DOHH2 (cell line): ENCODE measurements around the gene EPHB2.

Source experiments
- H3F3A ChIP-seq: fragments of 200-600 bp; sonication (generic), shearing (Covaris generic); 2 replicates; pipeline ENCODE4 v1.6.0; 2016; ENCODE audit warnings: antibody characterized with exemption, mild to moderate bottlenecking; ENCODE audit not compliant: control insufficient read depth, insufficient read depth
- H3K27ac ChIP-seq: fragments of 200-600 bp; sonication (generic); 2 replicates; pipeline ENCODE4 v1.5.1; 2014; ENCODE audit warnings: low read depth, mild to moderate bottlenecking, low read length, moderate library complexity
- H3K27me3 ChIP-seq: fragments of 200-600 bp; sonication (generic); 2 replicates; pipeline ENCODE4 v1.6.1; 2014; ENCODE audit warnings: mild to moderate bottlenecking, low read length, mixed read lengths; ENCODE audit not compliant: control insufficient read depth
- H3K36me3 ChIP-seq: fragments of 200-600 bp; sonication (generic); 2 replicates; pipeline ENCODE4 v1.6.1; 2014; ENCODE audit warnings: mild to moderate bottlenecking, low read length, moderate library complexity, mixed read lengths; ENCODE audit not compliant: control insufficient read depth
- H3K4me1 ChIP-seq: fragments of 200-600 bp; sonication (generic); 2 replicates; pipeline ENCODE4 v1.6.1; 2014; ENCODE audit warnings: mild to moderate bottlenecking, low read length, mixed read lengths; ENCODE audit not compliant: control insufficient read depth
- H3K4me2 ChIP-seq: fragments of 200-600 bp; sonication (generic); 2 replicates; pipeline ENCODE4 v1.6.0; 2014; ENCODE audit warnings: mild to moderate bottlenecking, low read length, moderate library complexity
- H3K4me3 ChIP-seq: fragments of 200-600 bp; sonication (generic); 2 replicates; pipeline ENCODE4 v1.5.1; 2014; ENCODE audit warnings: mild to moderate bottlenecking, low read length, mixed read lengths
- H3K79me2 ChIP-seq: fragments of 200-600 bp; sonication (generic); 2 replicates; pipeline ENCODE4 v1.6.1; 2014; ENCODE audit warnings: mild to moderate bottlenecking, low read length, mixed read lengths; ENCODE audit not compliant: control insufficient read depth
- H3K9me2 ChIP-seq: fragments of 200-600 bp; sonication (generic); replicated peaks from 2 replicates; pipeline ENCODE4 v1.6.1; 2014; ENCODE audit warnings: mild to moderate bottlenecking, low read length, mixed read lengths; ENCODE audit not compliant: control insufficient read depth
- H3K9me3 ChIP-seq: fragments of 200-600 bp; sonication (generic); 2 replicates; pipeline ENCODE4 v1.6.1; 2014; ENCODE audit warnings: antibody characterized with exemption, low read length, mixed read lengths; ENCODE audit not compliant: control insufficient read depth, insufficient read depth
- H4K20me1 ChIP-seq: fragments of 200-600 bp; sonication (generic); 2 replicates; pipeline ENCODE4 v1.6.0; 2014; ENCODE audit warnings: low read depth, mild to moderate bottlenecking, antibody characterized with exemption, low read length, moderate library complexity; ENCODE audit not compliant: control insufficient read depth, insufficient read depth
- CTCF ChIP-seq: fragments of 200-600 bp; sonication (generic); IDR thresholded peaks from one replicate; pipeline ENCODE4 v1.5.1; 2014; ENCODE audit warnings: antibody characterized with exemption, mild to moderate bottlenecking, low read depth, low read length; ENCODE audit not compliant: poor library complexity, severe bottlenecking
- EZH2phosphoT487 ChIP-seq: fragments of 200-600 bp; sonication (generic); IDR thresholded peaks from 2 replicates; pipeline ENCODE4 v1.6.1; 2017; ENCODE audit warnings: borderline replicate concordance, mild to moderate bottlenecking, antibody characterized with exemption, low read length, moderate library complexity, mixed read lengths

EPHB2 gene

DNA sequence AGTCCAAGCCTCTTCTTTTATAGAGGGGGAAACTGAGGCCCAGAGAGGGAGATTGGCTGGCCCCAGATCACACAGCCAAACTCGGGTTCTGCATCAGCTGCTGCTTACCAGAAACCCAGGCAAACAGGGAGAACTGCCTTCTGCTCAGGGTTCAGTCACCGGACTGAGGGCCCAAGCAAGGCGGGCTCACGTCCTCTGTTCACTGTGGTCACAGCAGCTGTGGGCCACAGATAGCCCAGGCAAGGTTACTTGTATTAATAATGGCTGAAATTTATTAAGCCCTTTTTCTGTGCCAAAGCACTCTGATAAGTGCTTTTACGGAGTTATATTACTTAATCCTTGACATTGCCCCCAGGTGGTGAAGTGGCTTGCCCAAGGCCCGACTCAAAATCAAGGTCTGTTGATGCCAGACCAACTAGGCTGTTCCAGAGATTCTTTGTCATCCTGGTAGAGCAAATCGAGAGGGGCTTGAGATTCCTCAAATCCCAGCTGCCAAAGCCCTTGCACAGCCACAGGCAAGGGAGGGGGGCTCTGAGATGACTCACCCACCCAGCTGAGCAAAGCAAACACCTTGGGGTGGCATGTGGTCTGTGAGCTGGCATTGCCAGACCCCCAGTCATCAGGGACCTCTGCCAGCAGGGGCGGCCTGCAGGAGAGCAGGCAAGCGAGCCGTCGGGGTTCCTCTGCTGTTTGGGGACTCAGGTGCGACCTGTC lies 36.5 kb downstream of the EPHB2 start:
- Histone ChIP-seq H3F3A (no peaks in the 10 kb centered on the region), H3K36me3 (no peaks in the 10 kb centered on the region), H3K27ac (no peak overlapping the region), H3K4me1 (peaks cover 12% of the 10 kb centered on the region), H3K9me3 (no peaks in the 10 kb centered on the region), H3K4me3 (no peak overlapping the region), H3K4me2 (no peak overlapping the region), H3K79me2 (no peaks in the 10 kb centered on the region), H3K9me2 (no peaks in the 10 kb centered on the region), H3K27me3 (no peaks in the 10 kb centered on the region), H4K20me1 (no peaks in the 10 kb centered on the region)
- TF ChIP-seq EZH2phosphoT487 = no peak
- no peak for TF ChIP-seq CTCF

- Histone ChIP-seq H3K4me2 (no peak overlapping the region), H3K4me3 (no peak overlapping the region), H3K9me3 (no peaks in the 10 kb centered on the region), H3K36me3 (no peaks in the 10 kb centered on the region), H3K27ac (no peak overlapping the region), H4K20me1 (no peaks in the 10 kb centered on the region), H3K27me3 (no peaks in the 10 kb centered on the region), H3F3A (no peaks in the 10 kb centered on the region), H3K9me2 (no peaks in the 10 kb centered on the region), H3K4me1 (peaks cover 12% of the 10 kb centered on the region), H3K79me2 (no peaks in the 10 kb centered on the region)
- TF ChIP-seq CTCF (no peak), EZH2phosphoT487 (no peak)
Observed at GRCh38 chr1:22747735-22748073, 37.1 kb downstream of the EPHB2 start.

- H3K27me3 ChIP-seq = no peaks in the 10 kb centered on the region
- H4K20me1 ChIP-seq = no peaks in the 10 kb centered on the region
- H3K27ac ChIP-seq = no peak overlapping the region
- H3K4me1 ChIP-seq = peaks cover 12% of the 10 kb centered on the region
- TF ChIP-seq EZH2phosphoT487 = no peak
- TF ChIP-seq CTCF = no peak
- no peaks in the 10 kb centered on the region for H3K9me3 ChIP-seq
- H3K79me2 ChIP-seq = no peaks in the 10 kb centered on the region
- H3K9me2 ChIP-seq = no peaks in the 10 kb centered on the region
- no peaks in the 10 kb centered on the region for H3K36me3 ChIP-seq
- no peak overlapping the region for H3K4me3 ChIP-seq
- no peaks in the 10 kb centered on the region for H3F3A ChIP-seq
- no peak overlapping the region for H3K4me2 ChIP-seq
Observed at GRCh38 chr1:22749503-22749902, 38.9 kb downstream of the EPHB2 start.
